Heart left ventricle (tissue), 16 donors: ENCODE measurements around the gene VPS33B. TPM values are rescaled to one million over a fixed set of nuclear protein-coding genes. Genes with fewer than 3 reads are reported as not detected.

Experiments used
- ATAC-seq, 4 donors: fragments of 200-7000 bp; cut with Tn5 transposase; one replicate each; pipeline ENCODE4 v1.9.1; 2020 to 2022; ENCODE audit warnings: moderate library complexity in 4 of 4, mild to moderate bottlenecking in 3 of 4, moderate number of reproducible peaks in 1 of 4
- DNase-seq, 5 donors: peaks; one replicate each; pipeline ENCODE4 v3.0.0-alpha.2; 2020
- H3K27ac ChIP-seq, 12 donors: fragments of 200-600 bp; sonication (generic) in 4 of 12; one replicate each; pipeline versions ENCODE4 v1.5.0 to v1.8.0; 2016 to 2022; ENCODE audit warnings: mild to moderate bottlenecking in 2 of 12
- H3K27me3 ChIP-seq, 9 donors: fragments of 200-600 bp; sonication (generic) in 2 of 9; one replicate each; pipeline versions ENCODE4 v1.5.1 to v1.8.0; 2016 to 2022; ENCODE audit warnings: mild to moderate bottlenecking in 3 of 9
- H3K36me3 ChIP-seq, 9 donors: fragments of 200-600 bp; sonication (generic) in 2 of 9; one replicate each; pipeline versions ENCODE4 v1.5.0 to v1.8.0; 2018 to 2022; ENCODE audit warnings: mild to moderate bottlenecking in 2 of 9
- H3K4me1 ChIP-seq, 12 donors: fragments of 200-600 bp; sonication (generic) in 4 of 12; one replicate each; pipeline versions ENCODE4 v1.5.0 to v1.8.0; 2016 to 2022; ENCODE audit warnings: mild to moderate bottlenecking in 3 of 12
- H3K4me3 ChIP-seq, 12 donors: fragments of 200-600 bp; sonication (generic) in 4 of 12; one replicate each; pipeline versions ENCODE4 v1.5.0 to v1.8.0; 2017 to 2022; ENCODE audit warnings: mild to moderate bottlenecking in 9 of 12, moderate library complexity in 4 of 12
- H3K9me3 ChIP-seq, 12 donors: fragments of 200-600 bp; sonication (generic) in 4 of 12; one replicate each; pipeline versions ENCODE4 v1.5.0 to v1.8.0; 2016 to 2022; ENCODE audit warnings: mild to moderate bottlenecking in 1 of 12
- POLR2A ChIP-seq, 2 donors: fragments of 450-650 bp; IDR thresholded peaks; one replicate each; pipeline ENCODE4 v1.6.1; 2017; ENCODE audit warnings: antibody characterized with exemption in 2 of 2, mild to moderate bottlenecking in 2 of 2, moderate library complexity in 2 of 2
- WGBS, 4 donors: extraction: QIAGEN DNeasy Blood & Tissue Kit in 2 of 4; methylation state at CpG; one replicate each; pipeline versions ENCODE4 v1.1.5 to v1.1.7; 2013 to 2018; 5-methylcytosine and 5-hydroxymethylcytosine counted together
- intact Hi-C, 10 donors: fragments of 100-400 bp; cut with DNase I; formaldehyde crosslinking; loops; one replicate each; pipeline versions ENCODE4 v1.11.1 to v1.14.2; 2022
- polyA plus RNA-seq, 2 donors: library from polyadenylated mRNA; stranded (reverse); fragments of 200-250 nt; gene quantifications; one replicate each; pipeline ENCODE4 v1.2.3, GENCODE V29; 2013
- total RNA-seq, 9 donors: library from RNA; depleted of rRNA in 2 of 9; stranded (reverse); fragments of >200 nt in 2 of 9; fragmentation: NEBNext Ultra II Directional in 3 of 9; extraction: Animal tissue kit (Norgen Biotek cat#: 25700) in 3 of 9; gene quantifications; one replicate each; pipeline versions ENCODE4 v1.1.0 to v1.2.4, GENCODE V29; 2016 to 2023
- TF ChIP-seq, protein P1 (sequence below), 12 donors: fragments of 200-600 bp; sonication (generic) in 4 of 12; IDR thresholded peaks; one replicate each; pipeline versions ENCODE4 v1.5.0 to v1.8.0; 2018 to 2022; ENCODE audit warnings: antibody characterized with exemption in 12 of 12, mild to moderate bottlenecking in 5 of 12
- donor health status: ischemic (EF 13 %, LVEDD 7.1; RV severe dilation, severe dysfunction).
- donor health status: healthy with polysubstance abuse.
- donor health status: DM: no; HTN: yes; CAD: no.
- donor health status: DM: no; HTN: no; CAD: no.
- donor health status: ischemic (EF 25% LVEDD 6.9; RV normal size, moderate dysfunction).
- donor health status: ischemic (EF 25% LVEDD 5.7; RV mildly dilated, moderate dysfunction).
- donor health status: healthy.
- donor health status: DM: yes; HTN: yes; CAD: no.
- donor health status: ischemic (EF 35%, LVEDD 5.7; RV mildly dilated, moderate dysfunction).
- donor health status: nonischemic (EF 11% LVEDD 7.7; RV severe dilation, severe dysfunction).
- donor health status: DM: yes; HTN: yes; CAD: no.
- donor health status: PGD.
- donor health status: ischemic (EF 29% LVEDD 5.4; RV normal size, mild dysfunction).
- donor health status: nonischemic (EF 23%, LVEDD 6.1; RV moderate dilation, normal function).

VPS33B gene
- total and polyA plus RNA-seq, 11 donors = 2.9 to 8.2 (median 5.7) TPM

DNA sequence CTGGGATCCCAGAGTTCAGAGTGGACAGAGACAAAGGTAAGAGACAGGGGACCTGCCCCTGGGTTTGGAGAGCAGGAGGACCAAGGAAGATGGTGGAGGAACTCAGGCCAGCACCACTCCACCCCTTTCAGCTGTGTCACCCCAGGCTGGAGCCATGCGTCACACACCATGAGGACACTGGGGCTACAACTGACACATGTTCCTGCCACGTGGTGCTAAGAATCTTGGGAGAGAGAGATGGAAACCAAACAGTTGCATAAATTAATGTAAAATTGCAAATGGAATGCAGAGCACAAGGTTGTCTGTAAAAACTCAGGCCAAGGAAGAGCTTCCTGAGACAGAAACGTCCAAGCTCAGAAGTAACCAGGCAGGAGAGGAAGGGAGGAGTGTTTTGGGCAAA lies 22.7 kb upstream of the VPS33B start:
- no peaks in the 10 kb centered on the region for H3K9me3 ChIP-seq
- peaks cover 0 to 5% (median 0%) of the 10 kb centered on the region in 9 donors for H3K27me3 ChIP-seq
- TF ChIP-seq, protein P1, sequence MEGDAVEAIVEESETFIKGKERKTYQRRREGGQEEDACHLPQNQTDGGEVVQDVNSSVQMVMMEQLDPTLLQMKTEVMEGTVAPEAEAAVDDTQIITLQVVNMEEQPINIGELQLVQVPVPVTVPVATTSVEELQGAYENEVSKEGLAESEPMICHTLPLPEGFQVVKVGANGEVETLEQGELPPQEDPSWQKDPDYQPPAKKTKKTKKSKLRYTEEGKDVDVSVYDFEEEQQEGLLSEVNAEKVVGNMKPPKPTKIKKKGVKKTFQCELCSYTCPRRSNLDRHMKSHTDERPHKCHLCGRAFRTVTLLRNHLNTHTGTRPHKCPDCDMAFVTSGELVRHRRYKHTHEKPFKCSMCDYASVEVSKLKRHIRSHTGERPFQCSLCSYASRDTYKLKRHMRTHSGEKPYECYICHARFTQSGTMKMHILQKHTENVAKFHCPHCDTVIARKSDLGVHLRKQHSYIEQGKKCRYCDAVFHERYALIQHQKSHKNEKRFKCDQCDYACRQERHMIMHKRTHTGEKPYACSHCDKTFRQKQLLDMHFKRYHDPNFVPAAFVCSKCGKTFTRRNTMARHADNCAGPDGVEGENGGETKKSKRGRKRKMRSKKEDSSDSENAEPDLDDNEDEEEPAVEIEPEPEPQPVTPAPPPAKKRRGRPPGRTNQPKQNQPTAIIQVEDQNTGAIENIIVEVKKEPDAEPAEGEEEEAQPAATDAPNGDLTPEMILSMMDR (IDR thresholded peaks at IDR 0.05) = no peak
- no peak for TF ChIP-seq POLR2A (IDR thresholded peaks at IDR 0.05)
- ATAC-seq (no peak), DNase-seq (no peak)
- no peak overlapping the region for H3K27ac ChIP-seq
- intact Hi-C loops = loop anchor here in 2 of 10 donors (5.0 kb wide), 2 partner anchors 83 to 88 kb away; no protein-coding TSS in a partner anchor
- 59 to 74% (median 68%) methylated on average over 3 of the region's 3 CpGs for WGBS, 4 donors
- peaks cover 0 to 8% (median 0%) of the 10 kb centered on the region in 12 donors for H3K4me1 ChIP-seq
- no peak overlapping the region for H3K4me3 ChIP-seq
- no peaks in the 10 kb centered on the region for H3K36me3 ChIP-seq

DNA sequence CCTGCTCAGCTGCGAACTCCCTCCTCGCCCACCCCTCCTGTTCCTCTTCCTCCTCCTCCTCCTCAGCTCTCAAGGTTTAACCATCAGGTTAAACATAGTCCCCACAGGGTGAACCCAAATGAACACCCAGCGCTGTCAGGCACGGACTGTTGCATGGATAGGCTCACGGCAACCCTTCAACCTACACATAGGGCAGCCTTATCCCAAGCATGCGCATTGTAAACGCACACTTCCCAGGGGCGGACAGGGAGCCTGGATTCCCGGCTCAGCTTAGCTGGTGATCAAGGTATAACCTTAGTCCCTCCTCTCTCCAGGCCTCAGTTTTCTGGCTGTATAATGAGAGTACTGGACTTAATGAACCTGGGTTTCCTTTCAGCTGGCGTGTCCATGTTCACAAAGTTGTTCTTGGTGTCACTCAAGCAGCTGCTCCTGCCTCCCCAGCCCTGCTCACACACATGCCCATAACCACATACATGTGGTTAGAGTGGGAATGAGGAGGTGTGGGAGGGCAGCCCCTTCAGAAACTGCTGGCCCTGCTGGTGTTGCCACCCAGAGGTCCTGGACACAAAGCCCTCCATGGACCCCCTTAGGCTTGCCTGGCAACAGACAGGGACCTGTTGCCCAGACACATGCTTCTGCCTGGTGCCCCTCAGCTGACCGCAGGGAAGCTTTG lies 20.9 kb upstream of the VPS33B start:
- Histone ChIP-seq H3K4me3 (no peak overlapping the region), H3K36me3 (no peaks in the 10 kb centered on the region), H3K9me3 (no peaks in the 10 kb centered on the region), H3K27me3 (peaks cover 0 to 9% (median 0%) of the 10 kb centered on the region in 9 donors), H3K4me1 (no peaks in the 10 kb centered on the region), H3K27ac (no peak overlapping the region)
- DNase-seq (no peak), ATAC-seq (no peak)
- WGBS, 4 donors = 81 to 89% (median 87%) methylated on average over 10 to 11 of the region's 11 CpGs
- TF ChIP-seq POLR2A (IDR thresholded peaks at IDR 0.05) = no peak
- TF ChIP-seq, protein P1 (IDR thresholded peaks at IDR 0.05) = no peak
- intact Hi-C loops = no loop called here

DNA sequence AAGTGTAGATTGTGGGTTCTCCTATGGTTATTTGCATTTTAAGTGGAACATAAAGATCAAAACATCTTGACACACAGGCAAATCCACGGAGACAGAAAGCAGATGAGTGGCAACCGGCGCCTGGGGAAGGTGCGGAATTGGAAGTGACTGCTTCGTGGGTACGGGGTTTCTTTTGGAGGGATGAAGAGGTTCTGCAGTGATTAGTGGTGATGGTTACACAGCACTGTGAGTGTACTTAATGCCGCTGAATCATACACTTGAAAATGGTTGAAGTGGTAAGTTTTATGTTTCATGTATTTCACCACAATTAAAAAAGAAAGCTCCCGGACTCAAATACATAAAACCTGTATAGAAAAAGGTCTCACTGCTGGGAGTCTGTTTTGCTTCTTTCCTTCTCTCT lies 18.5 kb upstream of the VPS33B start:
- DNase-seq = no peak
- no peak overlapping the region for H3K4me3 ChIP-seq
- WGBS, 4 donors = 71 to 83% (median 76%) methylated on average over 8 of the region's 8 CpGs
- no peaks in the 10 kb centered on the region for H3K4me1 ChIP-seq
- no peaks in the 10 kb centered on the region for H3K36me3 ChIP-seq
- TF ChIP-seq, protein P1 (IDR thresholded peaks at IDR 0.05) = no peak
- TF ChIP-seq POLR2A (IDR thresholded peaks at IDR 0.05) = no peak
- H3K27ac ChIP-seq = no peak overlapping the region
- ATAC-seq = no peak
- H3K27me3 ChIP-seq = peaks cover 0 to 14% (median 0%) of the 10 kb centered on the region in 9 donors
- H3K9me3 ChIP-seq = no peaks in the 10 kb centered on the region
- intact Hi-C loops = no loop called here

DNA sequence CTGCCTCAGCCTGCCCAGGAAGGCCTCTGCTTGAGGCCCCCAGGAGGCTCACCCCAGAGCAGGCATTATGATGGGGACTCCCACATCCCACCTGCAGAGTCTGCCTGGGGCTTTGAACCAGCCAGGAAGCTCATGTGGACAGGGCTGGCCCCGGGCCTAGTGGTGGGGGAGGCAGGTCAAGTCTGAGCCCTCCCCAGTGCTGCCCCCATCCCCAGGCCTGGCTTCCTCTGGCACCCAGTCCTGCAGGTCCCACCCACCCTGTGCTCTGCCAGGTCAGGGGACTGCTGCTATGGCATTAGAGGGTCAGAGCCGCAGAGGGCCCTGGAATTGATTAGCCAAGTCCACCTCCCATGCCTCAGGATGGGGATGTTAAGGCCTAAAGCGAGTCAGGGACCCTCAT lies 17.6 kb upstream of the VPS33B start:
- H3K9me3 ChIP-seq = no peaks in the 10 kb centered on the region
- no peaks in the 10 kb centered on the region for H3K36me3 ChIP-seq
- DNase-seq (no peak), ATAC-seq (no peak)
- H3K27me3 ChIP-seq = peaks cover 0 to 10% (median 0%) of the 10 kb centered on the region in 9 donors
- H3K4me1 ChIP-seq = no peaks in the 10 kb centered on the region
- no peak for TF ChIP-seq POLR2A (IDR thresholded peaks at IDR 0.05)
- TF ChIP-seq, protein P1 (IDR thresholded peaks at IDR 0.05) = no peak
- WGBS, 4 donors = 72 to 79% (median 76%) methylated on average over 2 to 3 of the region's 3 CpGs
- intact Hi-C loops = loop anchor here in 1 of 10 donors (10.0 kb wide), 1 partner anchor 1055 kb away; no protein-coding TSS in a partner anchor
- no peak overlapping the region for H3K27ac ChIP-seq
- H3K4me3 ChIP-seq = no peak overlapping the region
